ENCODE data around the gene RBP3.
"Not testable (repeated sequence)": the region's sequence is repeated elsewhere in the genome, so short reads cannot be mapped to it uniquely, and the experiment has no call there.

Gene RBP3

GRCh38 chr10:47374611-47375536, 26.7 kb downstream of the RBP3 start:
- no peak for DNase-seq (ENCODE audit: low read depth)

GRCh38 chr10:47376522-47377220, 28.5 kb downstream of the RBP3 start:
- no peak for DNase-seq (ENCODE audit: low read depth)

- no peak for DNase-seq (ENCODE audit: low read depth)
Observed at GRCh38 chr10:47378183-47378510, 30.0 kb downstream of the RBP3 start.

- no peak for DNase-seq (ENCODE audit: low read depth)
Observed at GRCh38 chr10:47378606-47379444, 30.7 kb downstream of the RBP3 start.

GRCh38 chr10:47379445-47379785, 31.3 kb downstream of the RBP3 start:
- DNase-seq (ENCODE audit: low read depth), result no peak

GRCh38 chr10:47379901-47380300, 31.7 kb downstream of the RBP3 start:
- no peak for DNase-seq (ENCODE audit: low read depth)

- DNase-seq (ENCODE audit: low read depth), result no peak
Observed at GRCh38 chr10:47380341-47381102, 32.4 kb downstream of the RBP3 start.

GRCh38 chr10:47381103-47381395, 32.9 kb downstream of the RBP3 start:
- no peak for DNase-seq (ENCODE audit: low read depth)

GRCh38 chr10:47381427-47382379, 33.5 kb downstream of the RBP3 start:
- DNase-seq (ENCODE audit: low read depth), result no peak

GRCh38 chr10:47383261-47384147, 35.3 kb downstream of the RBP3 start:
- DNase-seq (ENCODE audit: low read depth), result no peak

- peak; percentile 80 for DNase-seq (ENCODE audit: low read depth)
Observed at GRCh38 chr10:47384148-47384921, 36.2 kb downstream of the RBP3 start, which contains the start of gene ZNF488. Gene ZNF488 (minus strand): TSS chr10:47384293. CDS start chr10:47368829, 15,464 bp downstream.

GRCh38 chr10:47386104-47386503, 37.9 kb downstream of the RBP3 start:
- not testable (repeated sequence) for DNase-seq (ENCODE audit: low read depth)

GRCh38 chr10:47388879-47389278, 40.7 kb downstream of the RBP3 start:
- DNase-seq (ENCODE audit: low read depth), result no peak

GRCh38 chr10:47389619-47390018, 41.5 kb downstream of the RBP3 start:
- DNase-seq (ENCODE audit: low read depth), result no peak

GRCh38 chr10:47396311-47396717, 48.2 kb downstream of the RBP3 start:
- no peak for DNase-seq (ENCODE audit: low read depth)

GRCh38 chr10:47397256-47397655, 49.1 kb downstream of the RBP3 start:
- DNase-seq (ENCODE audit: low read depth), result no peak

GRCh38 chr10:47400251-47400650, 52.1 kb downstream of the RBP3 start:
- DNase-seq (ENCODE audit: low read depth), result no peak

GRCh38 chr10:47400786-47401185, 52.6 kb downstream of the RBP3 start:
- DNase-seq (ENCODE audit: low read depth), result no peak

- DNase-seq (ENCODE audit: low read depth), result no peak
Observed at GRCh38 chr10:47401210-47401609, 53.0 kb downstream of the RBP3 start.
